Lower leg skin (tissue), 3 donors: ENCODE results near the gene CLEC14A.

Experiments used
- CTCF ChIP-seq, 3 donors: fragments of 450-650 bp; IDR thresholded peaks; one replicate each; pipeline ENCODE4 v1.5.1; 2016; ENCODE audit warnings: antibody characterized with exemption in 3 of 3, mild to moderate bottlenecking in 3 of 3, moderate library complexity in 2 of 3
- POLR2A ChIP-seq, 2 donors: fragments of 450-650 bp; IDR thresholded peaks; one replicate each; pipeline ENCODE4 v1.6.1; 2016 to 2017; ENCODE audit warnings: antibody characterized with exemption in 2 of 2, mild to moderate bottlenecking in 1 of 2, moderate library complexity in 1 of 2

GRCh38 chr14:38224338-38224737, 31.6 kb downstream of the CLEC14A start:
- TF ChIP-seq CTCF (IDR thresholded peaks at IDR 0.05), result no peak
- TF ChIP-seq POLR2A (IDR thresholded peaks at IDR 0.05), result no peak
